GM12801 (cell line): ENCODE measurements around the gene MYO10.

Source experiments
- TF ChIP-seq, protein P1 (sequence below): IDR thresholded peaks from one replicate; pipeline ENCODE4 v1.5.1; 2011; ENCODE audit warnings: control low read depth; ENCODE audit not compliant: insufficient read length; ENCODE audit errors: extremely low read depth

The MYO10 gene

DNA sequence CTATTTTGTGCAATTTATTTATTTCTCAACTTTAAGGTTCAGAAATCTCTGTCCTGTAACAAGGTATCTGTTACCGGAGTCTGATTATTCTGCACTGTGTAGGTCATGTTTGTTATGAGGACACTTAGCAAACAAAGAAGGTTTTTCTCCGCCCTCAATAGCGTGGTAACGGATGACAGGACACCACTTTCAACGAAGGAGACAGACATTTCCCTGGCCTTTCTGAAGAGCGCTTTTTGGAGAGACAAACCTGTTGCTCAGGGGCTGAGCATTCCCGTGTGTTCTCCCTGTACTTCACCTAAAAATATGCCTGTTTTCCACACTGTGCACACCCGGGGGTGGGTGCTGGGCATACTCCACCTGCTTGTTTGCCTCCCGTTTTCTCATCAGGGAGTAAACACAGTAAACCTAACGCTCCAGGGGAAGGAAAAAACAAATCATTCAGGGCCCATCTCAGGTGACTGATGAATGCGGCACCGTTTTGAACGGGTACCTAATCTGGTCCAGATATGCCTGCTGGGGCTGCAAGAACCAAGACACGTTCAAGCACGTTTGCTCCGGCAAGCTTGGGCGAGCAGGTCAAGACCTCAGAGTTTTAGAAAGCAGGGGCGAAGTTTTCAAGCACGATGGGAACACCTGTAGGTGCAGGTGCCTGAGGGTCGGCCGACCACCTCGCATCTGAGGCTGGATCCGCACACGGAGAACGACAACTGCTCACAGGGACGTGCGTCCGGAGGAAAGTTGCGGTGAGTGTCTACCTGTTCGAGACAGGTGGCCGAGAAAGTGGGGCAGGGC is 320.1 kb downstream of the MYO10 start:
- TF ChIP-seq, protein P1, sequence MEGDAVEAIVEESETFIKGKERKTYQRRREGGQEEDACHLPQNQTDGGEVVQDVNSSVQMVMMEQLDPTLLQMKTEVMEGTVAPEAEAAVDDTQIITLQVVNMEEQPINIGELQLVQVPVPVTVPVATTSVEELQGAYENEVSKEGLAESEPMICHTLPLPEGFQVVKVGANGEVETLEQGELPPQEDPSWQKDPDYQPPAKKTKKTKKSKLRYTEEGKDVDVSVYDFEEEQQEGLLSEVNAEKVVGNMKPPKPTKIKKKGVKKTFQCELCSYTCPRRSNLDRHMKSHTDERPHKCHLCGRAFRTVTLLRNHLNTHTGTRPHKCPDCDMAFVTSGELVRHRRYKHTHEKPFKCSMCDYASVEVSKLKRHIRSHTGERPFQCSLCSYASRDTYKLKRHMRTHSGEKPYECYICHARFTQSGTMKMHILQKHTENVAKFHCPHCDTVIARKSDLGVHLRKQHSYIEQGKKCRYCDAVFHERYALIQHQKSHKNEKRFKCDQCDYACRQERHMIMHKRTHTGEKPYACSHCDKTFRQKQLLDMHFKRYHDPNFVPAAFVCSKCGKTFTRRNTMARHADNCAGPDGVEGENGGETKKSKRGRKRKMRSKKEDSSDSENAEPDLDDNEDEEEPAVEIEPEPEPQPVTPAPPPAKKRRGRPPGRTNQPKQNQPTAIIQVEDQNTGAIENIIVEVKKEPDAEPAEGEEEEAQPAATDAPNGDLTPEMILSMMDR, result no peak

DNA sequence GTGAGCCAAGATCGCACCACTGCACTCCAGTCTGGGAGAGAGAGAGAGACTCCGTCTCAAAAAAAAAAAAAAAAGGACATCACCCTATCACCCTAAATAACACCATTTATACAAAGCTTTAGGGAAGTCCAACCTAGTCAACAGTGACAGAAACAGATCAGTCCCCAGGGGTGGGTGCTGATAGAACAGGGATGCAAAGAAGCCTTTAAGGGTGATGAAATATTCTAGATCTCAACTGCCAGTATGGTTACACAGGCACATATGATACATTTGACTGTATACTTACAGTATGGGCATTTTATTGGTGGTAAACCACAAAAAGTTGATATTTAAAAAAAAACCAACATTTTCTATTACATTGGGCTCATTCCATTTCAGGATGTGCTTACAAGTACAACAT is 324.1 kb downstream of the MYO10 start:
- TF ChIP-seq, protein P1, result no peak
